Measurements from ENCODE around the gene C1orf21.

The C1orf21 gene

GRCh38 chr1:184492536-184492935, 105.7 kb downstream of the C1orf21 start:
- DNase-seq, result no peak

- no peak for DNase-seq
Observed at GRCh38 chr1:184493987-184494388, 107.2 kb downstream of the C1orf21 start.

GRCh38 chr1:184494929-184495328, 108.1 kb downstream of the C1orf21 start:
- DNase-seq, result no peak

GRCh38 chr1:184497959-184498723, 111.3 kb downstream of the C1orf21 start:
- DNase-seq, result no peak

DNA sequence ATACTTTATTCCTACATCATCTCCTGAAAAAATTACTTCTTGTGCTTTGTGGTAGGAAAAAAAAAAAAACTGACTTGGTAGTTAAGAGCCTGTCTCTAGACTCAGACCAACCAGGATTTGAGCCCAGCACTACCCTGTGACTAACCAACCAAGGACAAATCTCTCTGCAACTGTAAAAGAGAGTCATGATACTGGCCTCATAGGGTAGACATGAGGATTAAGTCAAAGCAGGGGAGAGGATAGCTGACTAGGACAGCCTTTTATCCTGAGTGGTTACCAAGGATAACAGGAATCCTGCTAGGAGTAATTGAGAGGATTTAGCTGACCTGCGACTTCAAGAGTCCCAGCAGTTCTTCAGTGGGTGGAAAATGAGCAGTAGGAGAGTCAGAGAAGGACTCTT, 112.8 kb downstream of the C1orf21 start:
- no peak for DNase-seq

DNA sequence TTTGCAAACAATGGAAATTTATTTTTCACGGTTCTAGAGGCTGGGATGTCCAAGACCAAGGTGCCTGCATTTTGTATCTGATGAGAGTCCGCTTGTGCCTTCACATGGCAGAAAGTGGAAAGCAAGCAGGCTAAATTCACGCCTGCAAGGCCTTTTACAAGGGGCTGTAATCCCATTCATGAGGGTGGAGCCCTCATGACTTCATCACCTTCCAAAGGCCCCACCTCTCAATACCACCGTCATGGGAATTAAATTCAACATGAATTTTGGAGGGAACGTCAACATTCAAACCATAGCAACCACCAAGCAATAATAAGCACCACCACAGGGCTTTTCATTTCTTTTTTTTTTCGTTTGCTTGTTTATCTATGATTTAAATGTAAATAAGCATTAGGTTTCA, 115.3 kb downstream of the C1orf21 start:
- DNase-seq, result no peak

DNA sequence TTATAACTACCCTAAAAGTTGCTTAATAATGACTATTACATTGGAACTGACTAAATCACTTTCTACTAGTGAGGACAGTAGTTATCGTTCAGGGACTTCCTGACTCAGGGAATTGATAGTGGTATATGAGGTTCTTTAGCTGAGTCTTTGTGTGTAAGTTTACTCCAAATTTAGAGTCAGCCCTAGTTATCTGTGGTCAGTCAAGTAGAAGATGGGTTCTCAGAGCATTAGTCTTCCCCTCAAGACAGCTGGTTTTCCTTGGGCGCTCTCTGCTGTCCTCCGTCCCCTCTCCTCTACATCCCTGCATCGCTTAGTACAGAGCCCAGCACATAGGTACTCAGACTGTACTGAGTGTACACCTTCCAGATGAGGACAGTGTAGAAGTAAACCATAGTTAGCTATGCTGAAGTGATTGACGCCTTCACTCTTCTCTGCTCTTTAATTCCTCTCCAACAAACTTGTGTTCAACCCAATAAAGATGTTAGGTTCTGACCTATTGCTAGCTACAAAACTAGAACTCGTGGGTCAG, 116.5 kb downstream of the C1orf21 start:
- no peak for DNase-seq

DNA sequence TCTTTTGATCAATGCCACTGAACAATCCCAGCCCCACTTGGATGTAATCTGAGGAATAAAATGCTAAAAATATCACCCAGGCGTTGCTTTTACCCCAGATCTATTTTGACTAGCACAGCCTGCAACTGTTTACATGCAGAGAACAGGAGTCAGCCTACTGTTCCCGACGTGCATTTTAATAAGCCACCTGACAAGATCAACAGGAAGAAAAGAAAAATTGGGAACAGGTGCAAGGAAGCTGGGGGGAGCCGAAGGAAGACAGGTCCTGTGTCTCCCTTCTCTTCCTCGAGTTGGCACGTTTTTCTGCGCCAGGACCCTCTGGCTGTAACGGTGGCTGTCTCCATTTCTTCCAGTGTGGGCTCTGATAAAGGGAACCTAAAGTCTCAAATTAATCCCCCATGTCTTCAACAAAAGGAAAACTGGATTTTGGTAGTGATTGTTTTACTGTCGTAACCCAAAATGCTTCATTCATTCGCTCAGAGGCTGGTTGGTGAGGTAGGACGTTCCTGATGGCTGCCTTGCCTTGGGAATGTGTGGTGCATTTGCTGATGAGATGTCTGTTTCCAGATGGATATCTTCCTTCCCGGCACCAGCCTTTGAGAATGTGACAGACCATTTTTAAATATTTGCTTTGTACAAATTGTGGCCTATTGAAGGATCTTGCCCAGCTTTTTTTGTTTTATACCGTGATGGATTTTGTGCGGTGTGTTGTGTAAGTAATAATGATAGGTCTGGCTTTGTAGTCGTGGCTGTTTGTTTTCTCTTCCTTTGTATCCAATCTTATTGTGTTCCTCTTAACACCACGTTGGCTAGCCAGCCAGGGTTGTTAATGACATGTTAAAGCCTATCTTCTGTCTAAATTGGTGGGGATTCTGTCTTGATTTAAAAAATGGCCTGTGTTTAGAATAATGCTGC, 117.5 kb downstream of the C1orf21 start:
- DNase-seq, result no peak

- DNase-seq, result no peak
Observed at GRCh38 chr1:184504955-184505338, 118.1 kb downstream of the C1orf21 start.

GRCh38 chr1:184506481-184506880, 119.7 kb downstream of the C1orf21 start:
- DNase-seq, result no peak

GRCh38 chr1:184507165-184507564, 120.3 kb downstream of the C1orf21 start:
- no peak for DNase-seq

DNA sequence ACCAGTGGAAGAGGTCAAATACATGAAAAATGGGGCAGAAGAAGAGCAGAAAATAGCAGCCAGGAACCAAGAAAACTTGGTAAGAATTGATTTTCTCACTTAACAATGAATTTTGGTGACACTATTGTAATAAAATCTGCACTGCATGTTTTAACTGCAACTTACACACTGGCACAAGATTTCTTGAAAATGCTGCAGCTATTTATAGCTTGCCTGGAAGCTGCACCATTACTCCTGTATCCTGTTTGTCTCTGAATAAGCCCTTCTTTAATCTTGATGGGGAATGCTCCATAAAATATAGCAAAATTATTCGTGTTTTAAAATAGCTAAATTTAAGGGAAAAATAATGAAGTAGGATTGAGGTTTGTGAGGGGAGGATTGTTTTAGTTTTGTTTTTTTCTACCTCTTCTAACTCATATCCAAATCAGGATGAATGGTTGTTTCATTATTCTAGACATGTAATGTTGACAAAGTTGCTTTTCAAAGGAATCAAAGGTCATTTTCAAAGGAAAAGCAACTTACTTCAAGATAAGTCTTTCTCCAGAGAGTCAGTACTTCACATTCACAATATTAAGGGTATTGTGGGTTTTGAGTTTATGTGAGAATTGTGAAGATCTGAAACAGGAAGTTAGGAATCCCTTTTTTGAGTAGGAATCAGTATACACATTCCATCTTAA, 120.9 kb downstream of the C1orf21 start:
- no peak for DNase-seq

DNA sequence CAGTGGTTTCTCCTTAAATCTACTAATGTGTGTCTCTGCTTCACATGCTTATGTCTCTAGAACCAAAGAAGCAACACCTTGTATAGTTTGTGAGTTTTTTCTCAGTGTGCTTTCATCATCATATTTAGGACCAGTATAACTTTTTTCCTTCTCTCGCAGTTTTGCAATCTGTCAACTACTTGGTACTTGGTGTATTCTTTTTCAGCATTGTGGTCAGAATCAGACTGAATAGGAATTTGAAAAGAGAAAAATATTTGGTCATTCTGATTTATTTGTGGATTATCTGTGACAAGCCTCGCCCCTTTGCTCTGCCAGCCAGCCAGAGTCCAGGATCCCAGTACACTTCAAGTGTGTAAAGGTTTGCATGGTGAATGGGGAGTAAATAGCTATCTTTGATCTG, 122.3 kb downstream of the C1orf21 start:
- DNase-seq, result no peak

GRCh38 chr1:184510110-184510509, 123.3 kb downstream of the C1orf21 start:
- no peak for DNase-seq

- DNase-seq, result no peak
Observed at GRCh38 chr1:184512724-184513123, 125.9 kb downstream of the C1orf21 start.

- no peak for DNase-seq
Observed at GRCh38 chr1:184513421-184513820, 126.6 kb downstream of the C1orf21 start.

- no peak for DNase-seq
Observed at GRCh38 chr1:184513966-184514365, 127.1 kb downstream of the C1orf21 start.

GRCh38 chr1:184514447-184514846, 127.6 kb downstream of the C1orf21 start:
- DNase-seq, result no peak

DNA sequence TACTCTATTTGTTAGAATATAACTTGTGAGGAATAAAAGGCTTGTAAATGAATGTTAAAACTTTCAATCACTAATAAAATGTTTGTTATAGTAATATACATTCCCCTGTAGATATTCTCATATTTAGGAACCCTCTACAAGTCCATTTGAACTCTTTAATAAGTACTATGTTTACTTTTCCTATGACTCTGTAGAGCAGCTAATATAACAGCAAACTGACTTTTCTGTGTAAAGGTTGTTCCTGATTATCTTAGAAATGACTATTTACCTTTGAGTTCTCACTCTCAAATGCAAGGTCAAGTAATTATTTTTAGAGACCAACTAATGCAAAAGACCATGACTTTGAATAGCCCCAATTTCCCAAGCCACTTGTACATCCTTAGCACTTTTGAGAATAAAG, 130.3 kb downstream of the C1orf21 start:
- no peak for DNase-seq

DNA sequence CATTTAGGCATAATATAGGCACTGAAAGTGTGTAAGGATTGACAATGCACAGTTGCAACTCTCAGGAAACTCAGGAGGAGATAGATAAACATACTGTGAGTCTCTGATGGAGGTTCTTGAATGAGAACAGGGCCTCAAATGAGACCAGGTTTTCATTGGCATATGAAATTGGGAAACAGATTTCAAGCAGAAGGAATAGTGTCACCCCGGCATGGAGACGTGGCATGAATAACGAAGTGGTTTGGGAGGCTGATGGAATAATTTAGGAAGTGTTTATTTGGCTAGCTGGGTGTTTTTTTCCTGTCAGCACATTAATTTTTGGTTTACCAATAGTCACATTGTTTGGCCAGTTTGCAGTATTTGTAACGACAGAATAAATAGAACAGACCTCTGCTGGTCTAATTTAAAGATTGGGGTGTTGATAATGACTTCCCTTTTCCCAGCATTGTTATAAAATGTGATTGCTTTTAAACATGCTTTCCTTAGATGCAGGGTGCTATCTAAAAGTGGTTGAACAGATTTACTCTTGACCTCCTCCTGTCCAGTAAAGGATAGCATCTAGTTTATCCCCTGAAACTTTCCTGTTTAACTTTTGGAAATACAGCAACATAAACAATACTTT, 132.0 kb downstream of the C1orf21 start:
- no peak for DNase-seq

DNA sequence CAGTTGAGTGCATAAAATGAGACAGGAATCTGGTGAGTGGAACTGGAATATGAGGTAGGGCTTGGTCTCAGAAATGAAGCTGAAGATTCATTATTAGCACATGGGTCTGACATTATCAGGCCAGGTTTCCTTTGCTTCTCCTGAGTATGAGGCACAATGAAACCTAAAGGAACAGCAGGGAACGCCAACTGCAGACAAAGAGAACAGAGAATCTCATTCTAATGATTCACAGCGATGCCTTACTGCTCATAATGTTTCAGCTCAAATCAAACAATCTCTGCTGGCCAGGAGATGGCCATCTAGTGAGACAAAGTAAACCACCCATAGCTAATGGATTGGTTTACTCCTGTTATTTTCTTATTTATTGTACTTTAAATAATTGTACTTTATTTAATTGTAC, 133.5 kb downstream of the C1orf21 start:
- no peak for DNase-seq

- DNase-seq, result no peak
Observed at GRCh38 chr1:184524248-184524647, 137.4 kb downstream of the C1orf21 start.

DNA sequence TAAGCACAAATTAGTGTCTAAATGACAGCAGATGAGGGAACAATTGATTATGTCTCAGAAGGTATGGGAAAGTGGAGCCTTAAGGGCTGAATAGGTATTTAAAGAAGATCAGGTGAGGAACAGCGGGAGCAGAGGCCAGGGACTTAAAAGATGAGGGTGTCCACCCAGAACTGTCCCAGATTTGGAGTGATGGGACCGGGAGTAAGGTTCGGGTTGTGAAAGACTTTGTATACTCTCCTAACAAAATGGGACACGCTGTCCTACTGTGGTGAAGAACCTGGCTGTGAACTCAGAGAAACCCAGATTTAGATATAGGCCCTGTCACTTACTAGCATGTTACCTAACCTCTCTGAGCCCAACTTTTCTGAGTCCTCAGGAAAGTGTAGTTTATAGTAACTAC, 140.6 kb downstream of the C1orf21 start:
- DNase-seq, result no peak

Data from NCI-H187 treated with DMSO at 0.1 percent for 48 hours (cell line).